HK-2 (cell line): ENCODE data around the gene SREBF1.

Source experiments
- DNase-seq: peaks from one replicate; pipeline ENCODE4 v3.0.0-alpha.2; 2018; ENCODE audit not compliant: unreplicated experiment

SREBF1 gene

GRCh38 chr17:17824783-17825614, 11.8 kb downstream of the SREBF1 start:
- DNase-seq, result no peak

DNA sequence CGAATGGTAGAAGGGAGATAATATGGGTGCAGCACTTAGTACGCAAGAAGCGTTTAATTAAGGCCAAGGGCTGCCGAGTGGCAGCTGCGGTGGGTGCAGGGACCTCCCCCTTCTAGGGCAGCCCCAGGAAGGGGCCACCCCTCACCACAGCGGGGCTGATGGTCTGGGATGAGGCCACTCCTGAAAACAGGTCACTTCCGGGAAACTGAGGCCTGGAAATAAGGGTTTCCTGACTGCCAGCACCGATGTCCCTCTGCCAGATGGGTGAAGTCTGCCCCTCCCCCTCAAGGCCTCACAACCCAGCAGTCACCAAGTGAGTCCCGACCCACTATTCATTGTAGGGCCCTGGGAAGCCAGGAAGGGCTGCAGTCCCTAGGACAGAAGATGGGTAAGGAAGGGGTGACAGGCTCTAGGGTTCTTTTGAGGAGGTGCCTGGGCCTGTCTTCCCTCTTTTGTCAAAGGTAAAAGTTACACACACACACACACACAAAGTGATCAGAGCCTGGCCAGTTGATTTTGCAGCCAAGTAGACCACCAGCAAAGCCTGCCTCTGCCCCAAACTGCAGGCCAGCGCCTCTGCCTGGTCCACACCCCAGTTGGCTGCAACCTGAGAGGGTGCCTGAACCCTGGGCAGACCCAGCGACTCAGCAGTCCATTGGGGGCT, 12.5 kb downstream of the SREBF1 start:
- no peak for DNase-seq

GRCh38 chr17:17823433-17824118, 13.2 kb downstream of the SREBF1 start:
- peak; percentile 77 for DNase-seq

GRCh38 chr17:17822616-17823015, 14.2 kb downstream of the SREBF1 start:
- DNase-seq, result no peak

GRCh38 chr17:17822189-17822588, 14.6 kb downstream of the SREBF1 start:
- no peak for DNase-seq

GRCh38 chr17:17820463-17821158, 16.2 kb downstream of the SREBF1 start:
- DNase-seq, result no peak

- no peak for DNase-seq
Measured at GRCh38 chr17:17820046-17820445, 16.7 kb downstream of the SREBF1 start.

GRCh38 chr17:17819561-17819995, 17.2 kb downstream of the SREBF1 start:
- peak; percentile 88 for DNase-seq

DNA sequence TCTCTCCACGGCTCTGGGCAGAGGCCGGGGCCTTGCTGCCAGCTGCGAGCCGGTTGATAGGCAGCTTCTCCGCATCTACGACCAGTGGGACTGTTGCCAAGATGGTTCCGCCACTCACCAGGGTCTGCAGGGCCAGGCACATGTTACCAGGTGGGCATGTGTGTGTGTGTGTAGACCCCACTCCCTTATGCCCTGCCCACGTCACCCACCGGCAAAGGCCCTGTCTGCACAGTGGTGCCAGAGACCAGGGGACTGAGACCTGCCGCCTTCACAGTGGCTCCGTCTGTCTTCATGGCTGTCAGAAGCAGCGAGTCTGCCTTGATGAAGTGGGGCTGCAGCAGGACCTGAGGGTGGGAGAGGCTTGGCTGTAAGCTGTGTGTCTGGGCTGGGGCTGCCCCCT, 17.7 kb downstream of the SREBF1 start:
- no peak for DNase-seq

GRCh38 chr17:17818088-17818526, 18.7 kb downstream of the SREBF1 start:
- no peak for DNase-seq

DNA sequence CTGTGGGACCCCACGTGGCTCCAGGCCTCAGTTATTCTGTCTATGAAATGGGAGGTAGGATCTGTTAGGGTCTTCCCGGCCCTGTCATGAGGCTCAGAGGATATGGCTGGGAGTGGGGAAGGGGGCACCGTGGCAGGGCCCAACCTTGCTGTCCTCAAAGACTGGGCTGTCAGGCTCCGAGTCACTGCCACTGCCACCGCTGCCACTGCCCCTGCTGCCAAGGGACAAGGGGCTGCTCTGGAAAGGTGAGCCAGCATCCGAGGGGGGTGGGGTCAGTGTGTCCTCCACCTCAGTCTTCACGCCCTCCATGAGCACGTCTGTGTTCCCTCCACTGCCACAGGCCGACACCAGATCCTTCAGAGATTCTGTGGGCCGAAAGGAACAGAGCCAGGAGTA, 19.2 kb downstream of the SREBF1 start:
- DNase-seq, result no peak

DNA sequence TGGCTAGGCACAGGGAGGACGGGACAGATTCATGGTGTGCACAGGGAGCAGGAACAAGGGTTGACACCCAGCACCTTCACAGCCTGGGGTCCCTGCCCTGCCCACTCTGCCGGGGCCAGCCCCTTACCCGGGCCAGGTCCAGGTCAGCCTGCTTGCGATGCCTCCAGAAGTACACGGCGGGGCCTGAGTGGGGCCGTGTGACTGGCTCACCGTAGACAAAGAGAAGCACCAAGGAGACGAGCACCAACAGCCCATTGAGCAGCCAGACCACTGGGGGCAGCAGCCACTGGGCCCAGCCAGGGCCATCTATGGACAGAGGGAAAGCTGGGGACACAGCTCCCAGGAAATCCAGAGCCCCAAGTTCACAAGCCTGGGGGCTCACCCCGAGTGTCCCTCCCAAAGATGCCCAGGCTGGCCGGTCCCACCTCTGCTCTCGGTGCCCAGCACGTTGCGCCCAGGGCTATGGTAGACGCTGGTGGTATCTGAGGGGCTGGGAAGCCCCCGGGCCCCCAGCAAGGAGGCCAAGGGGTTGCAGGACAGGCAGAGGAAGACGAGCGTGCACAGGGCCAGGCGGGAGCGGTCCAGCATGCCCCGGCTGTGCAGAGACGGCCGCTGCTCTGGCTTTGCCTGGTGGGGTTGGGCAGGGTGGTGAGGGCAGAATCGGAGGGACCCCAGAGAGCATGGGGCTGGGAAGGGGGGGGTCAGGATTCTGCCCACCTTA, 19.8 kb downstream of the SREBF1 start:
- DNase-seq, result no peak

GRCh38 chr17:17816240-17816814, 20.5 kb downstream of the SREBF1 start:
- no peak for DNase-seq

DNA sequence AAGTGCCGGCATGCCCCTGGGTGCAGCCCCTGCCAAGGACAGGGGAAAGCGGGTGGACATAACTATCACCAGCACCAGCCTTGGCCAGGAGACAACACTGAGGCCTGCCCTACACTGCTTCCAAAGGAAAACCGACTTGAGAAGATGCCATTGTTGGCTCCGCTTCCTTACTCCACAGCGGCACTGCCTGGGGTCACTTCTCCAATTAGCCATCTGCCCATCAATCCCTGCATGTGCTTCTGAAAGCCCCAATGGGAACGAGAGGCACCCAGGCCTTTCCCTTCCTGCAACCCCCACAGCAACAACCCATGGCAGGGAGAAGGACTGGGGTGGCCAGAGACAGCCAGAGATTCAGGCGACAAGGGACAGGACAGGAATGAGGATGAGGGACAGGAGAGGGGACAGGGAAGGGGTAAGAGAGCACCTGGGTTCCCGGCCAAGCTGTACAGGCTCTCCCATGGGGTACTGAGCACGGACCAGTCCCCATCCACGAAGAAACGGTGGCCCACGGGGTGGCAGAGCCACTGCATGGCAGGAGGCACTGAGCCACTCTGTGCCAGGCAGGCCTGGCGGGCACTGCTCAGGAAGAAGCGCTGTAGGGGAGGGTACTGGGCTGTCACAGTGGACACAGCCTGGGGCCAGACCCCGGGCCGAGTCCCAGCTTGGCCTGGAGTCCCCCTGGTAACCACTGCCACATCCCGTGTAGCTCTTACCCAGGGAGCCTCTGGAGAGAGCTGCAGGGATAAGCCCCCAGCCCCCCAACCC, 21.2 kb downstream of the SREBF1 start:
- DNase-seq, result no peak

DNA sequence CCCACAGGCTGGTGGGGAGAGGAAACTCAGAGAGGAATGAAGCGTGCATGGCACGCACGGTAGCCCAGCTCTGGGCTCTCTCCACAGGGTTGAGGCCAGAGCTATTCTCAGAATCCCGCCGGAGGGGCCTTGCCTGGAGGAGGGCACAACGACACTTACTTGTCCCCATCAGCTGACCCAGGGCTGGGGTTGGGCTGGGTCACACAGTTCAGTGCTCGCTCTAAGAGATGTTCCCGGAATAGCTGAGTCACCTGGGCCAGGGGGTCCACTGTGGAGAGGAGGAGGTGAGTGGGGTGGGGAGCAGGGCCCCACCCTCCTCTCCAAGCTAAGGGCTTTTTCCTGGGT, 21.8 kb downstream of the SREBF1 start:
- no peak for DNase-seq

GRCh38 chr17:17814162-17815061, 22.4 kb downstream of the SREBF1 start:
- no peak for DNase-seq

- no peak for DNase-seq
Measured at GRCh38 chr17:17813725-17814095, 23.1 kb downstream of the SREBF1 start.

GRCh38 chr17:17813055-17813724, 23.6 kb downstream of the SREBF1 start:
- no peak for DNase-seq
